GM12878 (cell line): ENCODE data around the gene ANKRD13B. TPM values are rescaled to one million over a fixed set of nuclear protein-coding genes. Genes with fewer than 3 reads are reported as not detected.

Source experiments
- ATAC-seq: fragments of 200-7000 bp; cut with Tn5 transposase; 3 replicates; pipeline ENCODE4 v1.9.1; 2020; ENCODE audit warnings: mild to moderate bottlenecking, moderate library complexity
- BruUV-seq: library from RNA; stranded (reverse); fragments of 400-500 nt; replicated peaks from 2 replicates; lab custom pipeline; 2021; lab: Mats Ljungman, UMichigan
- CTCF ChIA-PET: fragments of 300-600 bp; sonication (Branson Sonifier 250); formaldehyde crosslinking; extraction: SDS; loops from one replicate; lab custom pipeline; 2021; ENCODE audit warnings: inconsistent platforms; lab: Yijun Ruan, JAX
- POLR2A ChIA-PET: fragments of 350-600 bp; formaldehyde crosslinking; extraction: SDS; loops from one replicate; lab custom pipeline; 2021; ENCODE audit warnings: inconsistent platforms; lab: Charles Lee
- RAD21 ChIA-PET: fragments of 300-600 bp; sonication (Branson Sonifier 250); formaldehyde crosslinking; loops from one replicate; lab custom pipeline; 2023; ENCODE audit warnings: antibody characterized with exemption; ENCODE audit not compliant: unreplicated experiment; lab: Charles Lee
- SMC1A ChIA-PET: fragments of 300-600 bp; sonication (Branson Sonifier 250); formaldehyde crosslinking; loops from one replicate; lab custom pipeline; 2023; ENCODE audit not compliant: unreplicated experiment, uncharacterized antibody; lab: Charles Lee
- DNase-seq: peaks from one replicate; pipeline ENCODE4 v3.0.0-alpha.2; 2011; ENCODE audit warnings: low read depth, low spot score
- FAIRE-seq: peaks from 3 replicates; lab custom pipeline; 2011; peaks lifted over from hg19 to GRCh38; lab: Jason Lieb, UNC
- H2AFZ ChIP-seq: 2 replicates; pipeline ENCODE4 v1.6.0; 2011; ENCODE audit warnings: low read depth, low read length, control low read depth; ENCODE audit not compliant: control insufficient read depth
- H3K27ac ChIP-seq: 2 replicates; pipeline ENCODE4 v1.5.1; 2011; ENCODE audit warnings: control low read depth; ENCODE audit not compliant: control insufficient read depth, insufficient read depth
- H3K27me3 ChIP-seq, 2 experiments: replicated peaks in 1 of 2; 2 replicates each; pipeline versions ENCODE4 v1.6.0 to v1.6.1; 2011; ENCODE audit warnings: low read length in 1 of 2; ENCODE audit not compliant: control insufficient read depth in 2 of 2, insufficient read depth in 2 of 2
- H3K36me3 ChIP-seq, 2 experiments: 2 replicates each; pipeline ENCODE4 v1.5.1; 2011; ENCODE audit warnings: low read length in 1 of 2; ENCODE audit not compliant: control insufficient read depth in 2 of 2, insufficient read depth in 2 of 2
- H3K4me1 ChIP-seq: 2 replicates; pipeline ENCODE4 v1.6.1; 2011; ENCODE audit warnings: mild to moderate bottlenecking, low read length, moderate library complexity, mixed read lengths; ENCODE audit not compliant: control insufficient read depth, insufficient read depth
- H3K4me2 ChIP-seq: 2 replicates; pipeline ENCODE4 v1.6.0; 2011; ENCODE audit warnings: control low read depth; ENCODE audit not compliant: control insufficient read depth, insufficient read depth
- H3K4me3 ChIP-seq: fragments of 200-600 bp; sonication (generic); 2 replicates; pipeline ENCODE4 v1.5.1; 2016
- H3K79me2 ChIP-seq: 2 replicates; pipeline ENCODE4 v1.6.0; 2011; ENCODE audit warnings: low read length; ENCODE audit not compliant: control insufficient read depth, insufficient read depth
- H3K9ac ChIP-seq: 2 replicates; pipeline ENCODE4 v1.8.0; 2011; ENCODE audit warnings: low read length, control low read depth, mixed read lengths; ENCODE audit not compliant: control insufficient read depth, insufficient read depth
- H3K9me3 ChIP-seq: replicated peaks from 3 replicates; pipeline ENCODE4 v1.5.1; 2011; ENCODE audit warnings: mild to moderate bottlenecking, low read length; ENCODE audit not compliant: control insufficient read depth, insufficient read depth
- H4K20me1 ChIP-seq: 2 replicates; pipeline ENCODE4 v1.6.0; 2011; ENCODE audit not compliant: control insufficient read depth, insufficient read depth
- ATF2 ChIP-seq: IDR thresholded peaks from 2 replicates; pipeline ENCODE4 v1.6.1; 2012; ENCODE audit warnings: low read length, inconsistent platforms
- BMI1 ChIP-seq: fragments of 450-650 bp; IDR thresholded peaks from 2 replicates; pipeline ENCODE4 v1.6.1; 2016; ENCODE audit warnings: mild to moderate bottlenecking, moderate library complexity, borderline replicate concordance
- CREB1 ChIP-seq: IDR thresholded peaks from 2 replicates; pipeline ENCODE4 v1.6.1; 2012; ENCODE audit warnings: low read depth, mild to moderate bottlenecking, inconsistent platforms
- FOXK2 ChIP-seq: fragments of 450-650 bp; IDR thresholded peaks from 2 replicates; pipeline ENCODE4 v1.6.1; 2017; ENCODE audit warnings: mild to moderate bottlenecking, moderate library complexity
- HDAC6 ChIP-seq: fragments of 200-600 bp; sonication (generic); IDR thresholded peaks from one replicate; pipeline ENCODE4 v1.8.0; 2017; ENCODE audit warnings: antibody characterized with exemption; ENCODE audit not compliant: unreplicated experiment
- IKZF2 ChIP-seq, 2 experiments: fragments of 450-650 bp; IDR thresholded peaks; 2 replicates each; pipeline ENCODE4 v1.6.1; 2017; ENCODE audit warnings: mild to moderate bottlenecking in 2 of 2, moderate library complexity in 2 of 2
- KDM1A ChIP-seq: fragments of 200-600 bp; sonication (generic); IDR thresholded peaks from 2 replicates; pipeline ENCODE4 v1.6.1; 2016; ENCODE audit warnings: borderline replicate concordance
- LARP7 ChIP-seq: fragments of 450-650 bp; IDR thresholded peaks from 2 replicates; pipeline ENCODE4 v1.6.1; 2017; ENCODE audit warnings: mild to moderate bottlenecking
- MTA3 ChIP-seq: IDR thresholded peaks from 2 replicates; pipeline ENCODE4 v1.6.1; 2012; ENCODE audit warnings: low read length, inconsistent platforms, borderline replicate concordance
- NR2C2 ChIP-seq: IDR thresholded peaks from 2 replicates; pipeline ENCODE4 v1.6.1; 2011; ENCODE audit warnings: borderline replicate concordance, low read depth; ENCODE audit not compliant: control insufficient read depth, insufficient read length
- RFX5 ChIP-seq: IDR thresholded peaks from 2 replicates; pipeline ENCODE4 v1.6.1; 2011; ENCODE audit warnings: low read depth, low read length, improper control_type of control experiment
- SUZ12 ChIP-seq: fragments of 200-600 bp; sonication (generic); IDR thresholded peaks from one replicate; pipeline ENCODE4 v1.6.1; 2018; ENCODE audit warnings: antibody characterized with exemption, mild to moderate bottlenecking; ENCODE audit not compliant: unreplicated experiment
- TCF3 ChIP-seq: IDR thresholded peaks from 2 replicates; pipeline ENCODE4 v1.6.1; 2012; ENCODE audit warnings: low read depth, mild to moderate bottlenecking, low read length, borderline replicate concordance; ENCODE audit not compliant: insufficient read depth
- ZNF217 ChIP-seq: fragments of 450-650 bp; IDR thresholded peaks from 2 replicates; pipeline ENCODE4 v1.6.1; 2017; ENCODE audit warnings: antibody characterized with exemption, mild to moderate bottlenecking
- ZZZ3 ChIP-seq: IDR thresholded peaks from 2 replicates; pipeline ENCODE4 v1.6.1; 2011; ENCODE audit warnings: low read depth; ENCODE audit not compliant: control insufficient read depth, insufficient read length
- WGBS: methylation state at CpG from one replicate; pipeline ENCODE4 v1.1.6; 2016; ENCODE audit warnings: low lambda C conversion rate; ENCODE audit not compliant: insufficient replicate concordance, insufficient coverage; ENCODE audit errors: missing lambda C conversion rate; 5-methylcytosine and 5-hydroxymethylcytosine counted together
- in situ Hi-C: fragments of 300-500 bp; cut with MboI; formaldehyde crosslinking; loops from 9 replicates; pipeline ENCODE4 v1.14.3; 2018; ENCODE audit warnings: mixed read lengths
- intact Hi-C: fragments of 100-400 bp; cut with micrococcal nuclease; formaldehyde crosslinking; loops from one replicate; pipeline ENCODE4 v1.14.2; 2022; ENCODE audit not compliant: unreplicated experiment
- polyA plus RNA-seq, 11 experiments: library from polyadenylated mRNA; depleted of rRNA in 4 of 11; unstranded in 6 of 11; stranded (reverse) in 5 of 11; fragments of >200 nt; fragmentation: Nextera tagmentation in 4 of 11; fragmentation: Illumina TruSeq in 1 of 11; extraction: Ambion mirVana in 4 of 11; extraction: Trizol in 1 of 11; gene quantifications; 1 replicate in 1 of 11; 2 replicates in 10 of 11; pipeline versions ENCODE4 v1.2.1 to v1.2.3, GENCODE V29; 2011 to 2016; ENCODE audit warnings: inconsistent platforms in 2 of 11, missing spikeins in 2 of 11, low read depth in 1 of 11
- total RNA-seq, 4 experiments: library from RNA; depleted of rRNA in 3 of 4; stranded (reverse); fragments of >200 nt in 3 of 4; fragmentation: Illumina TruSeq in 1 of 4; extraction: Trizol in 1 of 4; gene quantifications; 2 replicates each; pipeline versions ENCODE4 v1.2.1 to v1.2.3, GENCODE V29; 2013 to 2021
- TF ChIP-seq, protein P1 (sequence below), 3 experiments: IDR thresholded peaks in 2 of 3; conservative IDR thresholded peaks in 1 of 3; 2 replicates each; pipeline ENCODE4 v1.5.1; 2011; ENCODE audit warnings: low read depth in 3 of 3, low read length in 3 of 3, mild to moderate bottlenecking in 3 of 3, control low read depth in 2 of 3, moderate library complexity in 2 of 3, inconsistent platforms in 1 of 3, mixed read lengths in 1 of 3; ENCODE audit not compliant: control insufficient read depth in 2 of 3, insufficient read depth in 1 of 3; ENCODE audit errors: extremely low read depth in 1 of 3
- TF ChIP-seq, protein P2 (sequence below): fragments of 450-650 bp; IDR thresholded peaks from 2 replicates; pipeline ENCODE4 v1.6.1; 2017; ENCODE audit warnings: antibody characterized with exemption, mild to moderate bottlenecking, moderate library complexity

ANKRD13B gene
- total and polyA plus RNA-seq, 10 of the 15 experiments (the other 5 are each of a cell fraction or from before 2014, with no cell fraction given): 0.18 to 15.0 (median 2.8) TPM

DNA sequence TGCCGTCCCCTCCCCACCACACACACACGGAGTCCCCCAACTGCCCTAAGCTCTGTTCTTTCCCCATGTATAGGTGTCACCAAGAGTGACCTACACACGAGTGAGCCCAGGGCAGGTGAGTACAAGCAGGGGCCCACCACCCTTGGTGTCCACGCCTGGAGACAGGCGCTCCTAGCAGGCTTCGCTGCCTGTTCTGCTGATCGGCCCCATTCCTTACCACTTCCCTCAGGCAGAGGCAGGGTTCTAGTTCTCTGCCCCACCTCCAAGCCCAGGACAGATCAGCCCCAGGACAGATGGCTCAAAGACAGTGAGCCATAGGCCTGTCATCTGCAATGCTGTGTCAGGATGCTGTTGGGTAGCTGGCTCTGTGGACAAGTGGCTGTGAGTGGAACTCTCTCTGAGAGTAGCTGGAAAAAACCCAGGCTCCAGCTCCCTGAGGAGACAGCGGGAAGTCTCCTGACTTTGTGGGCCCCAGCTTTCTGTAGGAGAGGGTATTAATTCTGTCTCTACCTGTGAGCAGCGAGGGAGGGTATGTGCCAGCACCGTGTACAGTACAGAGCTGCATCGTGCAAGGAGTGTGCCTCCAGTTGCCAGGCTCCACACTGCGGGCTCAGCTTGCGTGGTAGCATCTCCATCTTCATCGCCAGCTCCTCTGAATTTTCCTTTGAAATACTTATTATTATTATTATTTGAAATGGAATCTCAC is 23.5 kb upstream of the ANKRD13B start:
- Histone ChIP-seq H3K4me1 (peaks cover 6% of the 10 kb centered on the region; the same call in 1 of the 2 replicates), H3K79me2 (peaks cover 7% of the 10 kb centered on the region; the same call in 1 of the 2 replicates), H3K36me3 (no peaks in the 10 kb centered on the region; a peak in 1 of 4 replicates), H2AFZ (peak overlapping the region; percentile 89), H3K9me3 (no peaks in the 10 kb centered on the region), H3K4me3 (peak overlapping the region; percentile 86; the same call in 1 of the 2 replicates), H3K4me2 (peak overlapping the region; percentile 78), H3K9ac (peak overlapping the region; percentile 67), H4K20me1 (no peaks in the 10 kb centered on the region), H3K27ac (no peak overlapping the region), H3K27me3 (no peaks in the 10 kb centered on the region)
- no peak for FAIRE-seq
- intact Hi-C loops (no loop called here), in situ Hi-C loops (no loop called here)
- ChIA-PET RAD21 (interaction anchor here (1.6 to 3.9 kb wide), 4 partner anchors 10 to 200 kb away, joined by 3 to 20 read pairs (median 8); no protein-coding TSS in a partner anchor), CTCF (interaction anchor here (1.1 to 6.2 kb wide), 9 partner anchors 9 to 199 kb away, joined by 3 to 57 read pairs (median 7); partner anchors contain the start of gene ANKRD13B), SMC1A (interaction anchor here (1.3 to 1.6 kb wide), 3 partner anchors 19 to 362 kb away, joined by 3 read pairs; no protein-coding TSS in a partner anchor), POLR2A (interaction anchor here (0.8 kb wide), 1 partner anchor 22 kb away, joined by 3 read pairs; no protein-coding TSS in a partner anchor)
- TSS peak; percentile 51 for BruUV-seq
- WGBS: 84% methylated on average over 14 of the region's 14 CpGs
- no peak for ATAC-seq
- DNase-seq: no peak
- TF ChIP-seq ZZZ3 (no peak), TCF3 (no peak), BMI1 (no peak), RFX5 (no peak), SUZ12 (no peak), HDAC6 (no peak), FOXK2 (no peak), KDM1A (no peak), NR2C2 (no peak), MTA3 (no peak), CREB1 (no peak), IKZF2 (IDR thresholded peaks at IDR 0.05) (no peak), LARP7 (no peak), ZNF217 (no peak), ATF2 (no peak)
- TF ChIP-seq, protein P1, sequence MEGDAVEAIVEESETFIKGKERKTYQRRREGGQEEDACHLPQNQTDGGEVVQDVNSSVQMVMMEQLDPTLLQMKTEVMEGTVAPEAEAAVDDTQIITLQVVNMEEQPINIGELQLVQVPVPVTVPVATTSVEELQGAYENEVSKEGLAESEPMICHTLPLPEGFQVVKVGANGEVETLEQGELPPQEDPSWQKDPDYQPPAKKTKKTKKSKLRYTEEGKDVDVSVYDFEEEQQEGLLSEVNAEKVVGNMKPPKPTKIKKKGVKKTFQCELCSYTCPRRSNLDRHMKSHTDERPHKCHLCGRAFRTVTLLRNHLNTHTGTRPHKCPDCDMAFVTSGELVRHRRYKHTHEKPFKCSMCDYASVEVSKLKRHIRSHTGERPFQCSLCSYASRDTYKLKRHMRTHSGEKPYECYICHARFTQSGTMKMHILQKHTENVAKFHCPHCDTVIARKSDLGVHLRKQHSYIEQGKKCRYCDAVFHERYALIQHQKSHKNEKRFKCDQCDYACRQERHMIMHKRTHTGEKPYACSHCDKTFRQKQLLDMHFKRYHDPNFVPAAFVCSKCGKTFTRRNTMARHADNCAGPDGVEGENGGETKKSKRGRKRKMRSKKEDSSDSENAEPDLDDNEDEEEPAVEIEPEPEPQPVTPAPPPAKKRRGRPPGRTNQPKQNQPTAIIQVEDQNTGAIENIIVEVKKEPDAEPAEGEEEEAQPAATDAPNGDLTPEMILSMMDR (IDR thresholded peaks at IDR 0.05 in 2 of 3, conservative IDR thresholded peaks at IDR 0.05 in 1 of 3; ENCODE audit: control insufficient read depth in 2 of 3, extremely low read depth in 1 of 3, insufficient read depth in 1 of 3, low read depth in 3 of 3, low read length in 3 of 3): no peak
- TF ChIP-seq, protein P2, sequence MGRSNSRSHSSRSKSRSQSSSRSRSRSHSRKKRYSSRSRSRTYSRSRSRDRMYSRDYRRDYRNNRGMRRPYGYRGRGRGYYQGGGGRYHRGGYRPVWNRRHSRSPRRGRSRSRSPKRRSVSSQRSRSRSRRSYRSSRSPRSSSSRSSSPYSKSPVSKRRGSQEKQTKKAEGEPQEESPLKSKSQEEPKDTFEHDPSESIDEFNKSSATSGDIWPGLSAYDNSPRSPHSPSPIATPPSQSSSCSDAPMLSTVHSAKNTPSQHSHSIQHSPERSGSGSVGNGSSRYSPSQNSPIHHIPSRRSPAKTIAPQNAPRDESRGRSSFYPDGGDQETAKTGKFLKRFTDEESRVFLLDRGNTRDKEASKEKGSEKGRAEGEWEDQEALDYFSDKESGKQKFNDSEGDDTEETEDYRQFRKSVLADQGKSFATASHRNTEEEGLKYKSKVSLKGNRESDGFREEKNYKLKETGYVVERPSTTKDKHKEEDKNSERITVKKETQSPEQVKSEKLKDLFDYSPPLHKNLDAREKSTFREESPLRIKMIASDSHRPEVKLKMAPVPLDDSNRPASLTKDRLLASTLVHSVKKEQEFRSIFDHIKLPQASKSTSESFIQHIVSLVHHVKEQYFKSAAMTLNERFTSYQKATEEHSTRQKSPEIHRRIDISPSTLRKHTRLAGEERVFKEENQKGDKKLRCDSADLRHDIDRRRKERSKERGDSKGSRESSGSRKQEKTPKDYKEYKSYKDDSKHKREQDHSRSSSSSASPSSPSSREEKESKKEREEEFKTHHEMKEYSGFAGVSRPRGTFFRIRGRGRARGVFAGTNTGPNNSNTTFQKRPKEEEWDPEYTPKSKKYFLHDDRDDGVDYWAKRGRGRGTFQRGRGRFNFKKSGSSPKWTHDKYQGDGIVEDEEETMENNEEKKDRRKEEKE: no peak
